Body of pancreas (tissue), 4 donors: ENCODE data around the gene PIP4P1. TPM values are rescaled to one million over a fixed set of nuclear protein-coding genes. Genes with fewer than 3 reads are reported as not detected.

ENCODE experiments used
- ATAC-seq: fragments of 150-250 bp; one replicate; pipeline ENCODE4 v1.9.1; 2016
- DNase-seq, 4 donors: peaks; one replicate each; pipeline ENCODE4 v3.0.0-alpha.2; 2019
- H3K27ac ChIP-seq, 4 donors: fragments of 200-600 bp; sonication (generic); 1 replicate in 3 of 4; 2 replicates in 1 of 4; pipeline versions ENCODE4 v1.5.1 to v1.6.1; 2016 to 2019; ENCODE audit warnings: mild to moderate bottlenecking in 1 of 4, mixed read lengths in 1 of 4, moderate library complexity in 1 of 4
- H3K27me3 ChIP-seq, 2 donors: fragments of 200-600 bp; sonication (generic); one replicate each; pipeline ENCODE4 v1.6.0; 2016; ENCODE audit warnings: mild to moderate bottlenecking in 1 of 2
- H3K36me3 ChIP-seq, 2 donors: fragments of 200-600 bp; sonication (generic); replicated peaks in 1 of 2; 2 replicates each; pipeline ENCODE4 v1.5.1; 2016; ENCODE audit warnings: low read depth in 2 of 2; ENCODE audit not compliant: insufficient read depth in 1 of 2
- H3K4me1 ChIP-seq: fragments of 200-600 bp; sonication (generic); one replicate; pipeline ENCODE4 v1.6.0; 2016
- H3K4me3 ChIP-seq, 2 donors: fragments of 200-600 bp; sonication (generic); 1 replicate in 1 of 2; 2 replicates in 1 of 2; pipeline ENCODE4 v1.5.1; 2016 to 2019
- H3K9me3 ChIP-seq, 3 donors: fragments of 200-600 bp; sonication (generic); 1 replicate in 2 of 3; 2 replicates in 1 of 3; pipeline ENCODE4 v1.5.1; 2016
- CTCF ChIP-seq, 7 experiments: fragments of 450-650 bp in 4 of 7; fragments of 200-600 bp in 3 of 7; sonication (generic) in 3 of 7; IDR thresholded peaks; one replicate each; pipeline ENCODE4 v1.5.1; 2016 to 2019; ENCODE audit warnings: antibody characterized with exemption in 7 of 7
- POLR2A ChIP-seq, 3 donors: fragments of 450-650 bp; IDR thresholded peaks; one replicate each; pipeline ENCODE4 v1.6.1; 2016; ENCODE audit warnings: antibody characterized with exemption in 3 of 3, mild to moderate bottlenecking in 2 of 3
- WGBS, 2 donors: methylation state at CpG; one replicate each; pipeline ENCODE4 v1.1.5; 2017; 5-methylcytosine and 5-hydroxymethylcytosine counted together
- intact Hi-C: fragments of 100-400 bp; cut with DNase I; formaldehyde crosslinking; loops from one replicate; pipeline ENCODE4 v1.15.1; 2023
- total RNA-seq, 2 donors: library from RNA; depleted of rRNA; stranded (reverse); fragments of >200 nt; gene quantifications; one replicate each; pipeline ENCODE4 v1.1.0, GENCODE V29; 2016

The PIP4P1 gene
- total RNA-seq, 2 donors from 2014 or later = 12.2 to 12.5 TPM

GRCh38 chr14:20477211-20477876 is 16.1 kb upstream of the PIP4P1 start:
- peaks cover 14% of the 10 kb centered on the region for H3K4me1 ChIP-seq
- TF ChIP-seq CTCF (IDR thresholded peaks at IDR 0.05) (no peak), POLR2A (IDR thresholded peaks at IDR 0.05) (no peak)
- no peaks in the 10 kb centered on the region for H3K27me3 ChIP-seq
- intact Hi-C loops = no loop called here
- ATAC-seq (no peak), DNase-seq (peak in 3 of 4 donors; percentile 23 to 51 (median 44))
- no peaks in the 10 kb centered on the region for H3K9me3 ChIP-seq
- no peak overlapping the region for H3K4me3 ChIP-seq
- 27% methylated on average over 1 of the region's 1 CpG for WGBS, 2 donors
- peak overlapping the region in 2 of 4 donors; percentile 13 to 41 for H3K27ac ChIP-seq
- H3K36me3 ChIP-seq = peaks cover 0 to 18% of the 10 kb centered on the region in 2 donors

- H3K4me3 ChIP-seq = no peak overlapping the region
- WGBS, 2 donors = 76 to 91% methylated on average over 5 of the region's 5 CpGs
- intact Hi-C loops = no loop called here
- no peaks in the 10 kb centered on the region for H3K9me3 ChIP-seq
- TF ChIP-seq CTCF (IDR thresholded peaks at IDR 0.05) (no peak), POLR2A (IDR thresholded peaks at IDR 0.05) (no peak)
- H3K4me1 ChIP-seq = peaks cover 16% of the 10 kb centered on the region
- H3K36me3 ChIP-seq = peaks cover 0 to 18% of the 10 kb centered on the region in 2 donors
- H3K27me3 ChIP-seq = no peaks in the 10 kb centered on the region
- DNase-seq (no peak), ATAC-seq (no peak)
- H3K27ac ChIP-seq = peak overlapping the region in 1 of 4 donors; percentile 41
Measured at GRCh38 chr14:20476776-20477175, 15.5 kb upstream of the PIP4P1 start.

- H3K4me3 ChIP-seq = no peak overlapping the region
- no peaks in the 10 kb centered on the region for H3K27me3 ChIP-seq
- intact Hi-C loops = no loop called here
- TF ChIP-seq POLR2A (IDR thresholded peaks at IDR 0.05) = no peak
- no peak for TF ChIP-seq CTCF (IDR thresholded peaks at IDR 0.05)
- no peak for ATAC-seq
- peaks cover 0 to 17% of the 10 kb centered on the region in 2 donors for H3K36me3 ChIP-seq
- no peaks in the 10 kb centered on the region for H3K9me3 ChIP-seq
- DNase-seq = no peak
- 33 to 36% methylated on average over 2 of the region's 2 CpGs for WGBS, 2 donors
- peaks cover 31% of the 10 kb centered on the region for H3K4me1 ChIP-seq
- peak overlapping the region in 2 of 4 donors; percentile 8 to 16 for H3K27ac ChIP-seq
Measured at GRCh38 chr14:20472536-20473169, 11.4 kb upstream of the PIP4P1 start.

- no peak for DNase-seq
- Histone ChIP-seq H3K27me3 (no peaks in the 10 kb centered on the region), H3K4me1 (peaks cover 26% of the 10 kb centered on the region), H3K4me3 (no peak overlapping the region), H3K36me3 (no peaks in the 10 kb centered on the region), H3K27ac (peak overlapping the region in 3 of 4 donors; percentile 85 to 94 (median 87)), H3K9me3 (no peaks in the 10 kb centered on the region)
- intact Hi-C loops = no loop called here
- TF ChIP-seq CTCF (IDR thresholded peaks at IDR 0.05) (no peak), POLR2A (IDR thresholded peaks at IDR 0.05) (no peak)
- ATAC-seq = no peak
- 0 to 2% methylated on average over 2 of the region's 2 CpGs for WGBS, 2 donors
Measured at GRCh38 chr14:20470603-20470901, 9.3 kb upstream of the PIP4P1 start.
